Measurements from ENCODE around the gene KLK1.

KLK1 gene

GRCh38 chr19:50835785-50836542, 12.4 kb upstream of the KLK1 start:
- DNase-seq = peak; percentile 65

- DNase-seq = no peak
Measured at GRCh38 chr19:50835103-50835784, 11.7 kb upstream of the KLK1 start.

GRCh38 chr19:50833802-50834167, 10.2 kb upstream of the KLK1 start:
- no peak for DNase-seq

GRCh38 chr19:50833117-50833801, 9.7 kb upstream of the KLK1 start, which contains the start of gene KLK15:
Gene KLK15, minus strand, starts transcription at chr19:50833574. Its CDS starts 2,082 bp downstream, at chr19:50831492.
- DNase-seq = no peak

- no peak for DNase-seq
Measured at GRCh38 chr19:50832666-50833065, 9.1 kb upstream of the KLK1 start.

- DNase-seq = no peak
Measured at GRCh38 chr19:50831026-50831396, 7.4 kb upstream of the KLK1 start.

- DNase-seq = no peak
Measured at GRCh38 chr19:50830266-50831025, 6.9 kb upstream of the KLK1 start.

GRCh38 chr19:50829801-50830200, 6.2 kb upstream of the KLK1 start:
- DNase-seq = no peak

GRCh38 chr19:50827476-50827875, 3.9 kb upstream of the KLK1 start:
- no peak for DNase-seq

GRCh38 chr19:50826492-50827240, 3.1 kb upstream of the KLK1 start:
- no peak for DNase-seq

- DNase-seq = no peak
Measured at GRCh38 chr19:50822661-50823208, 852 bp downstream of the KLK1 start.

- DNase-seq = no peak
Measured at GRCh38 chr19:50821622-50822021, 2.0 kb downstream of the KLK1 start.

GRCh38 chr19:50821248-50821612, 2.4 kb downstream of the KLK1 start:
- no peak for DNase-seq

- DNase-seq = no peak
Measured at GRCh38 chr19:50820549-50821247, 2.9 kb downstream of the KLK1 start.

GRCh38 chr19:50820086-50820485, 3.5 kb downstream of the KLK1 start:
- no peak for DNase-seq

- DNase-seq = no peak
Measured at GRCh38 chr19:50819636-50820035, 4.0 kb downstream of the KLK1 start.

- no peak for DNase-seq
Measured at GRCh38 chr19:50818859-50819472, 4.6 kb downstream of the KLK1 start.

- no peak for DNase-seq
Measured at GRCh38 chr19:50817941-50818858, 5.4 kb downstream of the KLK1 start.

- DNase-seq = no peak
Measured at GRCh38 chr19:50815439-50815838, 8.1 kb downstream of the KLK1 start.

- no peak for DNase-seq
Measured at GRCh38 chr19:50814883-50815282, 8.7 kb downstream of the KLK1 start.

Data from right hindlimb (tissue), 1 donor.